Liver (tissue), 3 donors: ENCODE measurements around the gene GAS7.

Experiments used
- EGR1 ChIP-seq, 2 donors: IDR thresholded peaks; 2 replicates each; pipeline ENCODE4 v1.6.1; 2016 to 2018; ENCODE audit warnings: antibody characterized with exemption in 2 of 2, low read depth in 2 of 2
- HNF4G ChIP-seq: IDR thresholded peaks from 2 replicates; pipeline ENCODE4 v1.6.1; 2016; ENCODE audit warnings: antibody characterized with exemption
- JUND ChIP-seq, 2 donors: IDR thresholded peaks; 2 replicates each; pipeline ENCODE4 v1.6.1; 2016; ENCODE audit warnings: antibody characterized with exemption in 2 of 2
- RAD21 ChIP-seq, 2 donors: IDR thresholded peaks; 2 replicates each; pipeline ENCODE4 v1.6.1; 2016; ENCODE audit warnings: antibody characterized with exemption in 2 of 2, mild to moderate bottlenecking in 2 of 2
- RXRA ChIP-seq, 2 donors: IDR thresholded peaks; 2 replicates each; pipeline ENCODE4 v1.6.1; 2017 to 2018; ENCODE audit warnings: antibody characterized with exemption in 2 of 2, mild to moderate bottlenecking in 1 of 2
- SP1 ChIP-seq: IDR thresholded peaks from 2 replicates; pipeline ENCODE4 v1.6.1; 2018; ENCODE audit warnings: antibody characterized with exemption, mild to moderate bottlenecking
- TAF1 ChIP-seq: conservative IDR thresholded peaks from 2 replicates; pipeline ENCODE4 v1.6.1; 2016; ENCODE audit warnings: antibody characterized with exemption, mild to moderate bottlenecking
- TF ChIP-seq, protein P1 (sequence below): fragments of 150-350 bp; IDR thresholded peaks from 2 replicates; pipeline ENCODE4 v1.5.1; 2017; ENCODE audit warnings: improper control_type of control experiment, low read depth, low read length; ENCODE audit not compliant: missing input control
- TF ChIP-seq, protein P2 (sequence below): IDR thresholded peaks from 2 replicates; pipeline ENCODE4 v1.6.1; 2016; ENCODE audit warnings: antibody characterized with exemption
- TF ChIP-seq, protein P3 (sequence below): IDR thresholded peaks from 2 replicates; pipeline ENCODE4 v1.6.1; 2016; ENCODE audit warnings: antibody characterized with exemption, mild to moderate bottlenecking
- donor health status: healthy.
- donor health status: healthy.

DNA sequence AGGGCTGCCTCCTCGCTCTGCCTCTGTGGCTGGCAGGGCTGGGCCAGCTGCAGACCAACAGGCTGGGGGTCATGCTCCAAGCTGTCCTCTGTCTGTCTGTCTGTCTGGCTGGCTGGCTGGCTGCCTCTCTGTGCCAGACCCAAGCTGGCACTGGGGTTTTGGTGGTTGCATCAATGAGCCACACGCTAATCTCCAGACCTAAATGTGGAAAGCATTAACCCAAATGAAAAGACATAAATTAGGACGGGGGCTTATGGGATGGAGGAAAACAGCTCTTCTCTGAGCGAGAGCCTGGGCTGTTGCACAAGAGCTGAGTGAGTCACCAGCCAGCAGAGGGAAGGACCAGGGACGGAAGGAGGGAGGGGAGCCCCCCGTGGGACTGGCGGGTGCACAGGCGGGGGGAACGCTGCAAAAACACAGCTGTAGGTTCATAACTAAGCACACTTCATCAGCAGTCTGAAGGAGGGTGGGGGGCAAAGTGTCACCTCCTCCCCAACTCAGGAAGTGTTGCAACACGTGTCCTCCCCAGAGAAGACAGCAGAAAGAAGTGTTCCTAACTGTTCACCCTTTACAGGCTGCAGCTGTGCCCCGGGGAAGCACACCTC is 83.4 kb downstream of the GAS7 start:
- TF ChIP-seq SP1 (no peak), HNF4G (no peak), EGR1 (IDR thresholded peaks at IDR 0.05; ENCODE audit: low read depth in 2 of 2) (no peak), TAF1 (no peak), JUND (IDR thresholded peaks at IDR 0.05) (peak; percentile 84 to 94), RXRA (IDR thresholded peaks at IDR 0.05) (no peak), RAD21 (IDR thresholded peaks at IDR 0.05) (no peak)
- TF ChIP-seq, protein P1, sequence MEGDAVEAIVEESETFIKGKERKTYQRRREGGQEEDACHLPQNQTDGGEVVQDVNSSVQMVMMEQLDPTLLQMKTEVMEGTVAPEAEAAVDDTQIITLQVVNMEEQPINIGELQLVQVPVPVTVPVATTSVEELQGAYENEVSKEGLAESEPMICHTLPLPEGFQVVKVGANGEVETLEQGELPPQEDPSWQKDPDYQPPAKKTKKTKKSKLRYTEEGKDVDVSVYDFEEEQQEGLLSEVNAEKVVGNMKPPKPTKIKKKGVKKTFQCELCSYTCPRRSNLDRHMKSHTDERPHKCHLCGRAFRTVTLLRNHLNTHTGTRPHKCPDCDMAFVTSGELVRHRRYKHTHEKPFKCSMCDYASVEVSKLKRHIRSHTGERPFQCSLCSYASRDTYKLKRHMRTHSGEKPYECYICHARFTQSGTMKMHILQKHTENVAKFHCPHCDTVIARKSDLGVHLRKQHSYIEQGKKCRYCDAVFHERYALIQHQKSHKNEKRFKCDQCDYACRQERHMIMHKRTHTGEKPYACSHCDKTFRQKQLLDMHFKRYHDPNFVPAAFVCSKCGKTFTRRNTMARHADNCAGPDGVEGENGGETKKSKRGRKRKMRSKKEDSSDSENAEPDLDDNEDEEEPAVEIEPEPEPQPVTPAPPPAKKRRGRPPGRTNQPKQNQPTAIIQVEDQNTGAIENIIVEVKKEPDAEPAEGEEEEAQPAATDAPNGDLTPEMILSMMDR = no peak
- TF ChIP-seq, protein P2, sequence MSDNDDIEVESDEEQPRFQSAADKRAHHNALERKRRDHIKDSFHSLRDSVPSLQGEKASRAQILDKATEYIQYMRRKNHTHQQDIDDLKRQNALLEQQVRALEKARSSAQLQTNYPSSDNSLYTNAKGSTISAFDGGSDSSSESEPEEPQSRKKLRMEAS = no peak
- TF ChIP-seq, protein P3, sequence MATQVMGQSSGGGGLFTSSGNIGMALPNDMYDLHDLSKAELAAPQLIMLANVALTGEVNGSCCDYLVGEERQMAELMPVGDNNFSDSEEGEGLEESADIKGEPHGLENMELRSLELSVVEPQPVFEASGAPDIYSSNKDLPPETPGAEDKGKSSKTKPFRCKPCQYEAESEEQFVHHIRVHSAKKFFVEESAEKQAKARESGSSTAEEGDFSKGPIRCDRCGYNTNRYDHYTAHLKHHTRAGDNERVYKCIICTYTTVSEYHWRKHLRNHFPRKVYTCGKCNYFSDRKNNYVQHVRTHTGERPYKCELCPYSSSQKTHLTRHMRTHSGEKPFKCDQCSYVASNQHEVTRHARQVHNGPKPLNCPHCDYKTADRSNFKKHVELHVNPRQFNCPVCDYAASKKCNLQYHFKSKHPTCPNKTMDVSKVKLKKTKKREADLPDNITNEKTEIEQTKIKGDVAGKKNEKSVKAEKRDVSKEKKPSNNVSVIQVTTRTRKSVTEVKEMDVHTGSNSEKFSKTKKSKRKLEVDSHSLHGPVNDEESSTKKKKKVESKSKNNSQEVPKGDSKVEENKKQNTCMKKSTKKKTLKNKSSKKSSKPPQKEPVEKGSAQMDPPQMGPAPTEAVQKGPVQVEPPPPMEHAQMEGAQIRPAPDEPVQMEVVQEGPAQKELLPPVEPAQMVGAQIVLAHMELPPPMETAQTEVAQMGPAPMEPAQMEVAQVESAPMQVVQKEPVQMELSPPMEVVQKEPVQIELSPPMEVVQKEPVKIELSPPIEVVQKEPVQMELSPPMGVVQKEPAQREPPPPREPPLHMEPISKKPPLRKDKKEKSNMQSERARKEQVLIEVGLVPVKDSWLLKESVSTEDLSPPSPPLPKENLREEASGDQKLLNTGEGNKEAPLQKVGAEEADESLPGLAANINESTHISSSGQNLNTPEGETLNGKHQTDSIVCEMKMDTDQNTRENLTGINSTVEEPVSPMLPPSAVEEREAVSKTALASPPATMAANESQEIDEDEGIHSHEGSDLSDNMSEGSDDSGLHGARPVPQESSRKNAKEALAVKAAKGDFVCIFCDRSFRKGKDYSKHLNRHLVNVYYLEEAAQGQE = no peak
